OCI-LY3 (cell line): ENCODE results near the gene APOL1.
"Not testable (repeated sequence)": the region's sequence is repeated elsewhere in the genome, so short reads cannot be mapped to it uniquely, and the experiment has no call there.

ENCODE experiments used
- EZH2phosphoT487 ChIP-seq: fragments of 200-600 bp; shearing (Covaris generic); IDR thresholded peaks from 2 replicates; pipeline ENCODE4 v1.6.1; 2018; ENCODE audit warnings: antibody characterized with exemption, mixed run types, low read depth
- TF ChIP-seq, protein P1 (sequence below): fragments of 200-600, 300-600 bp; sonication (generic); IDR thresholded peaks from 2 replicates; pipeline ENCODE4 v1.5.1; 2014; ENCODE audit warnings: antibody characterized with exemption, low read length, low read depth

DNA sequence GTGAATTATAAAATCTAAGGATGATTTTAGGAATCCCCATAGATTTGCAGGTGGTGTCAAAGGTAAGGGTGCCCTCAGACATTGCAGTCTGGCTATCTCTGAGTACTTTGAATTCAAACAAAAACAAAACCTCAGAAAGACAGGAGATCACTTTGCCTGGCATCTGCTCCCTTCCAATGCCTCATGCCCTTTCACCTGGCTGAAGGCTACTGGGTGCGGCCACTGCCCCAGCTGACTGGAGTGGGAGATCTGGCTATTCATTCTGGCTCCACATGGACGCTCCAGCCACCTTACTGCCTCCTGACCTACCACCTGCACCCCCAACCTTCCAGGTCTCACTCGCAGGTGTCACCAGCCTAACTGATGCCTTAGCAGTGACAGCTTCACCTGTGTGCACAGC lies 23.3 kb upstream of the APOL1 start:
- TF ChIP-seq, protein P1, sequence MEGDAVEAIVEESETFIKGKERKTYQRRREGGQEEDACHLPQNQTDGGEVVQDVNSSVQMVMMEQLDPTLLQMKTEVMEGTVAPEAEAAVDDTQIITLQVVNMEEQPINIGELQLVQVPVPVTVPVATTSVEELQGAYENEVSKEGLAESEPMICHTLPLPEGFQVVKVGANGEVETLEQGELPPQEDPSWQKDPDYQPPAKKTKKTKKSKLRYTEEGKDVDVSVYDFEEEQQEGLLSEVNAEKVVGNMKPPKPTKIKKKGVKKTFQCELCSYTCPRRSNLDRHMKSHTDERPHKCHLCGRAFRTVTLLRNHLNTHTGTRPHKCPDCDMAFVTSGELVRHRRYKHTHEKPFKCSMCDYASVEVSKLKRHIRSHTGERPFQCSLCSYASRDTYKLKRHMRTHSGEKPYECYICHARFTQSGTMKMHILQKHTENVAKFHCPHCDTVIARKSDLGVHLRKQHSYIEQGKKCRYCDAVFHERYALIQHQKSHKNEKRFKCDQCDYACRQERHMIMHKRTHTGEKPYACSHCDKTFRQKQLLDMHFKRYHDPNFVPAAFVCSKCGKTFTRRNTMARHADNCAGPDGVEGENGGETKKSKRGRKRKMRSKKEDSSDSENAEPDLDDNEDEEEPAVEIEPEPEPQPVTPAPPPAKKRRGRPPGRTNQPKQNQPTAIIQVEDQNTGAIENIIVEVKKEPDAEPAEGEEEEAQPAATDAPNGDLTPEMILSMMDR: not testable (repeated sequence)
- TF ChIP-seq EZH2phosphoT487: not testable (repeated sequence)
